Measurements from ENCODE around the gene DDAH1.

DNA sequence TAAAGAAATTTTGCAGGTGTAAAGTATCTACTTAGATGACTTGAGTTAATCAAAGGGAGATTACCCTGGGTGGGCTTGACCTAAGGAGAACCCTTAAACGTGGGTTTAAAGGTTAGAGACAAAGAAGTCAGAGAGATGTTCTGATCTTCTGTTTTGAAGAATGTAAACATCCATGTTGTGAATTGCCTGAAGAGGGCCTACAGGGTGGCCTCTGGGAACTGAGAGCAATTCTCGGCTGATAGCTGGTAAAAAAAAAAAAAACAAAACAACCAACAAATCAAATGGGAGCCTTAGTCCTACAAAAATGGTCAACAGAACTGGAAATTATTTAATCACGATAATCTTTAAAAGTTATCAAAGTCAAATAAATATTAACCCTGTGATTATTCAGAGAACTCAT is 99.1 kb downstream of the DDAH1 start:
- TF ChIP-seq POLR2A (IDR thresholded peaks at IDR 0.05; ENCODE audit: low read depth, low read length) = no peak
- no peak for TF ChIP-seq POLR2AphosphoS5 (IDR thresholded peaks at IDR 0.05; ENCODE audit: insufficient read depth, low read depth, low read length)
- TF ChIP-seq, protein P1, sequence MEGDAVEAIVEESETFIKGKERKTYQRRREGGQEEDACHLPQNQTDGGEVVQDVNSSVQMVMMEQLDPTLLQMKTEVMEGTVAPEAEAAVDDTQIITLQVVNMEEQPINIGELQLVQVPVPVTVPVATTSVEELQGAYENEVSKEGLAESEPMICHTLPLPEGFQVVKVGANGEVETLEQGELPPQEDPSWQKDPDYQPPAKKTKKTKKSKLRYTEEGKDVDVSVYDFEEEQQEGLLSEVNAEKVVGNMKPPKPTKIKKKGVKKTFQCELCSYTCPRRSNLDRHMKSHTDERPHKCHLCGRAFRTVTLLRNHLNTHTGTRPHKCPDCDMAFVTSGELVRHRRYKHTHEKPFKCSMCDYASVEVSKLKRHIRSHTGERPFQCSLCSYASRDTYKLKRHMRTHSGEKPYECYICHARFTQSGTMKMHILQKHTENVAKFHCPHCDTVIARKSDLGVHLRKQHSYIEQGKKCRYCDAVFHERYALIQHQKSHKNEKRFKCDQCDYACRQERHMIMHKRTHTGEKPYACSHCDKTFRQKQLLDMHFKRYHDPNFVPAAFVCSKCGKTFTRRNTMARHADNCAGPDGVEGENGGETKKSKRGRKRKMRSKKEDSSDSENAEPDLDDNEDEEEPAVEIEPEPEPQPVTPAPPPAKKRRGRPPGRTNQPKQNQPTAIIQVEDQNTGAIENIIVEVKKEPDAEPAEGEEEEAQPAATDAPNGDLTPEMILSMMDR (IDR thresholded peaks at IDR 0.05; ENCODE audit: extremely low read depth in 1 of 2, insufficient read depth in 1 of 2, low read depth in 1 of 2, low read length in 2 of 2) = no peak
- TF ChIP-seq EZH2 (IDR thresholded peaks at IDR 0.05; ENCODE audit: borderline replicate concordance, low read depth, low read length, severe bottlenecking) = no peak
- no peak for TF ChIP-seq GATA2 (IDR thresholded peaks at IDR 0.05; ENCODE audit: insufficient read depth, insufficient read length, low read depth, low read length)
